SJCRH30 (cell line): ENCODE results near the gene ZPBP2. TPM values are rescaled to one million over a fixed set of nuclear protein-coding genes. Genes with fewer than 3 reads are reported as not detected.

Experiments used
- total RNA-seq: library from RNA; depleted of rRNA; stranded (reverse); fragments of >200 nt; shearing (Covaris generic); gene quantifications from 2 replicates; pipeline ENCODE4 v1.2.3, GENCODE V29; 2014; rRNA removed

The ZPBP2 gene
- total RNA-seq, 1 experiment from 2014 or later: not detected

Other genes starting within 250 kb of the ZPBP2 start
- not detected in 2 replicates for gene PPP1R1B, start 241.2 kb upstream of the ZPBP2 start, total RNA-seq
- 21.8 and 22.7 TPM in 2 replicates for gene STARD3, start 231.1 kb upstream of the ZPBP2 start, total RNA-seq
- 0.53 and 0.73 TPM in 2 replicates for gene TCAP, start 202.9 kb upstream of the ZPBP2 start, total RNA-seq
- 0.71 TPM in 1 of 2 replicates, not detected in the other for gene PNMT, start 199.7 kb upstream of the ZPBP2 start, total RNA-seq
- gene PGAP3, start 180.1 kb upstream of the ZPBP2 start, total RNA-seq: 1.9 and 3.1 TPM in 2 replicates
- gene ERBB2, start 168.1 kb upstream of the ZPBP2 start, total RNA-seq: 8.7 and 9.1 TPM in 2 replicates
- 23.6 and 25.8 TPM in 2 replicates for gene MIEN1, start 137.7 kb upstream of the ZPBP2 start, total RNA-seq
- not detected in 2 replicates for gene GRB7, start 130.3 kb upstream of the ZPBP2 start, total RNA-seq
- not detected in 2 replicates for gene IKZF3, start 3.9 kb upstream of the ZPBP2 start, total RNA-seq
- 1.9 and 2.1 TPM in 2 replicates for gene GSDMB, start 50.4 kb downstream of the ZPBP2 start, total RNA-seq
- gene ORMDL3, start 59.4 kb downstream of the ZPBP2 start, total RNA-seq: 27.5 and 27.8 TPM in 2 replicates
- gene LRRC3C, start 59.5 kb downstream of the ZPBP2 start, total RNA-seq: not detected in 2 replicates
- not detected in 2 replicates for gene GSDMA, start 94.8 kb downstream of the ZPBP2 start, total RNA-seq
- 128 and 129 TPM in 2 replicates for gene PSMD3, start 112.6 kb downstream of the ZPBP2 start, total RNA-seq
- 0.55 and 1.4 TPM in 2 replicates for gene CSF3, start 147.2 kb downstream of the ZPBP2 start, total RNA-seq
- gene MED24, start 186.2 kb downstream of the ZPBP2 start, total RNA-seq: 41.8 and 55.0 TPM in 2 replicates
- gene THRA, start 194.8 kb downstream of the ZPBP2 start, total RNA-seq: 13.3 and 14.4 TPM in 2 replicates
- 1.0 and 1.4 TPM in 2 replicates for gene NR1D1, start 232.4 kb downstream of the ZPBP2 start, total RNA-seq